Psoas muscle (tissue), 8 donors: ENCODE data around the gene GNG12. TPM values are rescaled to one million over a fixed set of nuclear protein-coding genes. Genes with fewer than 3 reads are reported as not detected.

ENCODE experiments used
- ATAC-seq, 4 donors: fragments of 200-7000 bp; cut with Tn5 transposase; one replicate each; pipeline ENCODE4 v1.9.1; 2020; ENCODE audit warnings: moderate library complexity in 3 of 4, mild to moderate bottlenecking in 2 of 4
- DNase-seq, 2 donors: peaks; one replicate each; pipeline ENCODE4 v3.0.0-alpha.2; 2020
- H3K27ac ChIP-seq: fragments of 200-600 bp; one replicate; pipeline ENCODE4 v1.8.0; 2022
- H3K27me3 ChIP-seq, 3 donors: fragments of 200-600 bp in 1 of 3; one replicate each; pipeline versions ENCODE4 v1.6.1 to v1.8.0; 2013 to 2022; ENCODE audit warnings: low read length in 2 of 3, mild to moderate bottlenecking in 2 of 3, moderate library complexity in 1 of 3; ENCODE audit not compliant: insufficient read depth in 3 of 3
- H3K36me3 ChIP-seq, 2 donors: fragments of 200-600 bp in 1 of 2; one replicate each; pipeline versions ENCODE4 v1.6.1 to v1.8.0; 2013 to 2022; ENCODE audit warnings: low read depth in 1 of 2, mild to moderate bottlenecking in 1 of 2, moderate library complexity in 1 of 2; ENCODE audit not compliant: insufficient read depth in 1 of 2
- H3K4me1 ChIP-seq: fragments of 200-600 bp; one replicate; pipeline ENCODE4 v1.8.0; 2022
- H3K4me3 ChIP-seq: fragments of 200-600 bp; one replicate; pipeline ENCODE4 v1.8.0; 2022; ENCODE audit warnings: mild to moderate bottlenecking
- H3K9me3 ChIP-seq: fragments of 200-600 bp; one replicate; pipeline ENCODE4 v1.8.0; 2022
- CTCF ChIP-seq: fragments of 200-600 bp; IDR thresholded peaks from one replicate; pipeline ENCODE4 v1.8.0; 2022; ENCODE audit warnings: antibody characterized with exemption
- WGBS, 3 donors: extraction: QIAGEN DNeasy Blood & Tissue Kit; methylation state at CpG; one replicate each; pipeline versions ENCODE4 v1.1.6 to v1.1.7; 2013; 5-methylcytosine and 5-hydroxymethylcytosine counted together
- intact Hi-C, 2 donors: fragments of 100-400 bp; cut with DNase I; formaldehyde crosslinking; loops; one replicate each; pipeline versions ENCODE4 v1.11.0 to v1.14.2; 2022
- polyA plus RNA-seq, 3 donors: library from polyadenylated mRNA; stranded (reverse); fragments of 200-250 nt; gene quantifications; one replicate each; pipeline ENCODE4 v1.2.3, GENCODE V29; 2013
- total RNA-seq, 4 donors: library from RNA; stranded (reverse); fragmentation: NEBNext Ultra II Directional in 2 of 4; extraction: Animal tissue kit (Norgen Biotek cat#: 25700) in 2 of 4; gene quantifications; one replicate each; pipeline versions ENCODE4 v1.2.1 to v1.2.4, GENCODE V29; 2021 to 2023
- donor health status: healthy with polysubstance abuse.
- donor health status: DM: no; HTN: no; CAD: no; lungs with moderate emphysema.
- donor health status: Bipolar disorder and iron deficiency.
- donor health status: healthy.
- donor health status: DM: yes; HTN: yes; CAD: no.
- donor health status: DM: no; HTN: no; CAD: no.
- donor health status: DM: no; HTN: no; CAD: no.
- donor health status: DM: yes; HTN: yes; CAD: no.

GNG12 gene
- total and polyA plus RNA-seq, 7 donors, result 8.9 to 25.1 (median 18.6) TPM

- WGBS, 3 donors, result 9 to 15% (median 9%) methylated on average over 7 of the region's 7 CpGs
- no peaks in the 10 kb centered on the region for H3K27me3 ChIP-seq
- no peak for ATAC-seq
These were observed 2.1 kb downstream of the GNG12 start for GRCh38 chr1:67830928-67831830.

GRCh38 chr1:67830226-67830625 lies 3.0 kb downstream of the GNG12 start:
- no peak overlapping the region for H3K27ac ChIP-seq
- H3K36me3 ChIP-seq, result no peaks in the 10 kb centered on the region
- no peaks in the 10 kb centered on the region for H3K9me3 ChIP-seq
- peak overlapping the region; percentile 91 for H3K4me3 ChIP-seq
- DNase-seq (no peak), ATAC-seq (no peak)
- no peaks in the 10 kb centered on the region for H3K27me3 ChIP-seq
- 63 to 73% (median 70%) methylated on average over 5 of the region's 5 CpGs for WGBS, 3 donors
- intact Hi-C loops, result loop anchor here (5.0 to 10.0 kb wide), 5 partner anchors 63 to 405 kb away; partner anchors contain the start of genes GADD45A (in 1 of the 2) and WLS (in 1 of the 2)
- TF ChIP-seq CTCF, result no peak
- peaks cover 19% of the 10 kb centered on the region for H3K4me1 ChIP-seq

More at GRCh38 chr1:67830928-67831830, 2.1 kb downstream of the GNG12 start:
- TF ChIP-seq CTCF, result no peak
- Histone ChIP-seq H3K9me3 (no peaks in the 10 kb centered on the region), H3K36me3 (no peaks in the 10 kb centered on the region), H3K27ac (peak overlapping the region; percentile 85), H3K4me1 (peaks cover 18% of the 10 kb centered on the region), H3K4me3 (peak overlapping the region; percentile 91)
- intact Hi-C loops, result loop anchor here (5.0 to 10.0 kb wide), 5 partner anchors 64 to 404 kb away; partner anchors contain the start of genes GADD45A (in 1 of the 2) and WLS (in 1 of the 2)
- DNase-seq, result no peak

- DNase-seq (no peak), ATAC-seq (no peak)
- Histone ChIP-seq H3K4me3 (no peak overlapping the region), H3K27ac (no peak overlapping the region), H3K36me3 (no peaks in the 10 kb centered on the region), H3K27me3 (no peaks in the 10 kb centered on the region), H3K9me3 (no peaks in the 10 kb centered on the region), H3K4me1 (peaks cover 13% of the 10 kb centered on the region)
- intact Hi-C loops, result no loop called here
- no peak for TF ChIP-seq CTCF
- 96 to 99% (median 96%) methylated on average over 4 of the region's 4 CpGs for WGBS, 3 donors
These were observed 5.6 kb downstream of the GNG12 start for GRCh38 chr1:67827688-67828087.

GRCh38 chr1:67825591-67825990 lies 7.7 kb downstream of the GNG12 start:
- Histone ChIP-seq H3K27me3 (no peaks in the 10 kb centered on the region), H3K9me3 (no peaks in the 10 kb centered on the region), H3K36me3 (no peaks in the 10 kb centered on the region), H3K4me1 (peaks cover 4% of the 10 kb centered on the region), H3K4me3 (no peak overlapping the region), H3K27ac (no peak overlapping the region)
- ATAC-seq (no peak), DNase-seq (no peak)
- TF ChIP-seq CTCF, result no peak
- WGBS, 3 donors, result 77 to 87% (median 78%) methylated on average over 4 of the region's 4 CpGs
- intact Hi-C loops, result no loop called here
